Measurements from ENCODE around the gene MACROD2. TPM values are rescaled to one million over a fixed set of nuclear protein-coding genes. Genes with fewer than 3 reads are reported as not detected.

Gene MACROD2
- total and polyA plus RNA-seq, 2 donors (not counting 1 experiment from before 2014, with no cell fraction given): 5.3 to 6.7 TPM

DNA sequence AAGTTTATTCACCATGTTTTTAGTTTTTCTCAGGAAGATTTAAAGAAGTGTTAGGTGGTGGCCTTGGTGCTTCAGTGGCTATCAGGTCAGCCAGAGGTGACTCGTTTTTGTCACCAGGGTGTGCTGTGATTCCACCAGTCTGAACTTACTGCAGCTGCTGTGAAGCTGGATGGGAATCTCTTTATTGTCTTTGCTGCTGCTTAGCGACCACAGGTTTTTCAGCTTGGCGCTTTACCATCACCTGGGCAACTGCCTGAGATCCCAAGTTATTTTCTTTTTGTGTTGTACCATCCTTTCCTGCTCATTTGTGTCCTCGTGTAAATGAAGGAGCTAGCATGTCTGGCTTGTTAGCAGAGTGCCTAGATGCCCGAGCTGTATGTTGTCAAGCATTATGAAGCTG lies 146.9 kb downstream of the MACROD2 start:
- Histone ChIP-seq H3K4me2 (replicated peaks; ENCODE audit: low read depth, low read length, poor library complexity, severe bottlenecking) (no peak overlapping the region), H3K9me3 (ENCODE audit: control extremely low read depth in 1 of 3, control insufficient read depth in 2 of 3, insufficient read depth in 1 of 3, low read length in 2 of 3) (no peaks in the 10 kb centered on the region), H3K9ac (ENCODE audit: low read length) (no peak overlapping the region), H3K79me2 (ENCODE audit: control insufficient read depth, insufficient read depth, low read length) (no peaks in the 10 kb centered on the region), H3K36me3 (replicated peaks in 1 of 2; ENCODE audit: control extremely low read depth in 1 of 2, control insufficient read depth in 1 of 2, extremely low read depth in 1 of 2, insufficient read depth in 2 of 2, low read length in 1 of 2) (no peaks in the 10 kb centered on the region), H3K27ac (ENCODE audit: low read length in 2 of 2) (no peak overlapping the region), H4K20me1 (ENCODE audit: control insufficient read depth, insufficient read depth, low read length, poor library complexity, severe bottlenecking) (no peaks in the 10 kb centered on the region), H3K4me1 (ENCODE audit: control insufficient read depth in 2 of 2, insufficient read depth in 2 of 2, low read length in 2 of 2) (no peaks in the 10 kb centered on the region), H3K27me3 (replicated peaks in 1 of 4; ENCODE audit: control extremely low read depth in 1 of 4, control insufficient read depth in 3 of 4, insufficient read depth in 4 of 4, low read length in 3 of 4) (peaks cover 0 to 3% (median 0%) of the 10 kb centered on the region in 4 experiments), H3K4me3 (ENCODE audit: control extremely low read depth in 1 of 5, extremely low read depth in 1 of 5, insufficient read depth in 1 of 5, low read depth in 2 of 5, low read length in 4 of 5) (no peak overlapping the region), H2AFZ (ENCODE audit: insufficient read depth, low read depth, low read length, poor library complexity, severe bottlenecking) (no peak overlapping the region)
- Mint-ChIP-seq H3K4me3 (no peak overlapping the region), H3K27me3 (no peaks in the 10 kb centered on the region), H3K4me1 (no peaks in the 10 kb centered on the region), H3K27ac (no peak overlapping the region), H3K9me3 (ENCODE audit: insufficient read depth) (no peaks in the 10 kb centered on the region)
- TF ChIP-seq EZH2 (IDR thresholded peaks at IDR 0.05; ENCODE audit: borderline replicate concordance, insufficient read depth, low read depth, low read length, poor library complexity, severe bottlenecking): no peak
- peak; percentile 15 for TF ChIP-seq CTCF (IDR thresholded peaks at IDR 0.05)
- DNase-seq (peak; percentile 4), ATAC-seq (ENCODE audit: low read depth) (no peak)
- ChIA-PET POLR2A (no interaction called here), CTCF (no interaction called here)
- intact Hi-C loops (cut with micrococcal nuclease): no loop called here
- WGBS (ENCODE audit: insufficient coverage): 11% methylated on average over 4 of the region's 5 CpGs

DNA sequence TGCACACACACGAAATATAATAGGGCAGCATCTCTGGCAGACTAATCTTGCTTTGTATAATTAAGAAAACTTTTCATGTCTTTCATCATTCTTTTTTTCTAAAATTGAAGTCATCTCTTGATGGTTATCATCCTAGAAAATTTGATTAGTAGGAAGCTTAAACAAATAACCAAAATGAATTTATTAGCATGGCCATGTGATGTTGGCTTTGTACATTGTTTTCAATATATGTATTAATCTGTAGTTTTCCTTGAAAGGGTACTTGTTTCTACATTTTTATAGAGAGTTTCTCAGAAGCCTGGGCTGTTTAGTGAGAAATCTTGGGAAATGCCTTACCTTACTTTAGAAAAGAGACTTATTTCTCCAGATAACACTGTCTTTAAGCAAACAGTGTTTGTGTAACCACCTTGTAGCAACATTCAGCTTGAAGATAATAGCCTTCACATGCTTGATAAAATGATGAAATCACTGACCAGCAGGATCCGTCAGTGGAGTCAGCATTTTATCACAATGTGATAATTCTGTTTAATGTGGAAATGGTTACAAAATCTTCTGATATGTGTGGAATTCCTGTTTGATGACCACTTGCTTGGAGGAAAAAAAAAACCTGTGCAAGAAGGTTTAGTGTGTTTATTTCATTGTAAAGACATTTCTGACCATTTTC lies 147.8 kb downstream of the MACROD2 start:
- POLR2A ChIA-PET: no interaction called here
- H3K4me2 ChIP-seq (replicated peaks; ENCODE audit: low read depth, low read length, poor library complexity, severe bottlenecking): no peak overlapping the region
- no peak overlapping the region for H3K9ac ChIP-seq (ENCODE audit: low read length)
- H3K36me3 ChIP-seq (replicated peaks in 1 of 2; ENCODE audit: control extremely low read depth in 1 of 2, control insufficient read depth in 1 of 2, extremely low read depth in 1 of 2, insufficient read depth in 2 of 2, low read length in 1 of 2): no peaks in the 10 kb centered on the region
- Mint-ChIP-seq H3K27ac (no peak overlapping the region), H3K9me3 (ENCODE audit: insufficient read depth) (no peaks in the 10 kb centered on the region), H3K4me3 (no peak overlapping the region), H3K4me1 (no peaks in the 10 kb centered on the region), H3K27me3 (no peaks in the 10 kb centered on the region)
- no peaks in the 10 kb centered on the region for H3K4me1 ChIP-seq (ENCODE audit: control insufficient read depth in 2 of 2, insufficient read depth in 2 of 2, low read length in 2 of 2)
- ATAC-seq (ENCODE audit: low read depth) (no peak), DNase-seq (no peak)
- H3K9me3 ChIP-seq (ENCODE audit: control extremely low read depth in 1 of 3, control insufficient read depth in 2 of 3, insufficient read depth in 1 of 3, low read length in 2 of 3): no peaks in the 10 kb centered on the region
- H3K4me3 ChIP-seq (ENCODE audit: control extremely low read depth in 1 of 5, extremely low read depth in 1 of 5, insufficient read depth in 1 of 5, low read depth in 2 of 5, low read length in 4 of 5): no peak overlapping the region
- no peaks in the 10 kb centered on the region for H4K20me1 ChIP-seq (ENCODE audit: control insufficient read depth, insufficient read depth, low read length, poor library complexity, severe bottlenecking)
- TF ChIP-seq CTCF (IDR thresholded peaks at IDR 0.05) (no peak), EZH2 (IDR thresholded peaks at IDR 0.05; ENCODE audit: borderline replicate concordance, insufficient read depth, low read depth, low read length, poor library complexity, severe bottlenecking) (no peak)
- no CpG with 5 or more reads among the region's 2 CpGs for WGBS (ENCODE audit: insufficient coverage)
- peaks cover 0 to 3% (median 0%) of the 10 kb centered on the region in 4 experiments for H3K27me3 ChIP-seq (replicated peaks in 1 of 4; ENCODE audit: control extremely low read depth in 1 of 4, control insufficient read depth in 3 of 4, insufficient read depth in 4 of 4, low read length in 3 of 4)
- H3K79me2 ChIP-seq (ENCODE audit: control insufficient read depth, insufficient read depth, low read length): no peaks in the 10 kb centered on the region
- H2AFZ ChIP-seq (ENCODE audit: insufficient read depth, low read depth, low read length, poor library complexity, severe bottlenecking): no peak overlapping the region
- CTCF ChIA-PET: no interaction called here
- intact Hi-C loops (cut with micrococcal nuclease): no loop called here
- no peak overlapping the region for H3K27ac ChIP-seq (ENCODE audit: low read length in 2 of 2)
